Islet of Langerhans (tissue), 1 donor: ENCODE measurements around the gene PAF1.
"Not testable (repeated sequence)": the region's sequence is repeated elsewhere in the genome, so short reads cannot be mapped to it uniquely, and the experiment has no call there.

Experiments used
- FAIRE-seq: peaks from one replicate; lab custom pipeline; 2011; peaks lifted over from hg19 to GRCh38; lab: Jason Lieb, UNC

The PAF1 gene

DNA sequence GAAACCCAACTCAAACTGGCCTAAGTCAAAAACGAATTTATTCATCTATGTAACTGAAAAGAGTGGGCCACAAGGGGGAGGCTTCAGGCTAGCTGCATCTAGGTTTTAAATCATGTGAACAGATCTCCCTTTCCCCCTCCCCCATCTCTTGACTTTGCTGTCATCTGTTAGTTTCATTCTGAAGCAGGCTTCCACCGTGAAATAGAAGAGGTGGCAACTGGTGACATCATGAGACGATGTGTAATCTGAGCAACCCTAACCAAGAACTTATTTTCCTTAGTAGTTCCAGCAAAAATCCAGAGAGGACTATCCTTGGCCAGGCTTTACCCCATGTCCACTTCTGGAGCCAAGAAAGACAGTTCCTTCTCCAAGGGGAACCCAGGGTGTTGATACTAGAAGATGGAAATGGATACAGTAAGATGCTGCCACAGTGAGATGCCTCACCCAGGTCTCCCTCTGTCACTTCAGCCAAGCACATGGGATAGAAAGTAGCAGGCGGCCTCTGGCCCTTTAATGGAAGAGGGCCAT is 39.3 kb downstream of the PAF1 start:
- FAIRE-seq: no peak

- no peak for FAIRE-seq
These were observed 40.8 kb downstream of the PAF1 start for GRCh38 chr19:39350156-39350555.

- no peak for FAIRE-seq
These were observed 41.6 kb downstream of the PAF1 start for GRCh38 chr19:39349326-39349725.

- FAIRE-seq: no peak
These were observed 43.4 kb downstream of the PAF1 start for GRCh38 chr19:39347332-39348164.

DNA sequence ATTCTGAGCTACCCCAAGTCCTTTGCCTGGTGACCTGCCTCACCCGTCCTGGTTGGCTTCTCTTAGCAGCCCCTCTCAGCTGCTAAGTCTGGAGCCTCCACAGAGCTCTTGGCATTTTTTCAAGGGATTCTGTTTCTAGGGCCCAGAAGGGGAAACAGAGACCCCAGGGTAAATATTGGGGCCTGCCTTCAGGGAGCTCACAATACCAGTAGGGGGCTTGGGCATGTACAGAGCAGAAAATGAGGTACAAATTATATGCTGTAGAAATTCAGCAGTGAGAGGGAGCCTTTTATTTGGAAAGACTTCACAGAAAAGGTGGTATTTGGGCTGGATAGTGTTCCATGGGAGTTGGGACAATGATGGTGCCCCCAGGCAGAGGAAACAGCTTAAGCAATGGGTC is 45.0 kb downstream of the PAF1 start:
- FAIRE-seq: no peak

- no peak for FAIRE-seq
These were observed 48.1 kb downstream of the PAF1 start for GRCh38 chr19:39342647-39343305.

GRCh38 chr19:39341719-39342604 is 48.9 kb downstream of the PAF1 start, which contains the start of gene SAMD4B:
SAMD4B (plus strand) TSS chr19:39342421; CDS start chr19:39356894, 14,473 bp downstream.
- no peak for FAIRE-seq

DNA sequence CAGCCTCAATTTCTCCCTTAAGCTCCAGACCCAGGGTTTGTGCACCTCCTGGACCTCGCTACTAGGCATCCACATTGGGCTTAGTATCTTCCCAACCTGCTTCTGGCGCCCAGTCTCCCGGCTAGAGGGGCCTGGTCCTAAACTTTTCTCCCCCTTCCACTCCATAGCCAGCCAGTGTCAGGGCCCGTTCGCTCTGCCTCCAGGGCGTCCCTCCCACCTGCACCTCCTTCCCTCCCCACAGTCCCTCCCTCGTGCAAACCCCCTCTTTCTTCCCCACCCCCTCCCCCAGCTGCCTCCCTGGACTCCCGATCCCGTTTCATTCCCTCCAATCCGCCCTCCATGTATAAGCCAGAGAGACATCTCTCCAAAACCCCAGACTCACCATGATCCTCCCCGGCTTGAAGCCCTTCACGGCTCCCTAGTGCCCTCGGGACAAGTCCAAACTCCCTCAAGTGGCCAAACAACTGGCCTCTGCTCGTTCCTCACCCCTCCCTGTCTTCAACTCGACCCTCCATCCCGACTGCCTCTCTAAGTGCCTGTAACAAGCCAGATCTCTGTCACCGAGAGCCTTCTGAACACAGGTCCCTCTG is 49.7 kb downstream of the PAF1 start:
- FAIRE-seq: no peak

DNA sequence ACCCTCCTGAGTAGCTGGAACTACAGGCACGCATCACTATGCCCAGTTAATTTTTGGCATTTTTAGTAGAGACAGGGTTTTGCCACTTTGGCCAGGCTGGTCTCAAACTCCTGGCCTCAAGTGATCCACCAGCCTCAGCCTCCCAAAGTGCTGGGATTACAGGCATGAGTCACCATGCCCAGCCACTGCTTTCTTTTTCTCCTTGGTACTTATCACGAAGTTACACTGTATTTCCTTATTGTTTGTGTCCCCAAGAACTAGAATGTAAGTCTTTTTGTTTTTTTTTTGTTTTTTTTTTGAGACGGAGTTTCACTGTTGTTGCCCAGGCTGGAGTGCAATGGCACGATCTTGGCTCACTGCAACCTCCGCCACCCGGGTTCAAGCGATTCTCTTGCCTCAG is 50.8 kb downstream of the PAF1 start:
- FAIRE-seq: not testable (repeated sequence)

DNA sequence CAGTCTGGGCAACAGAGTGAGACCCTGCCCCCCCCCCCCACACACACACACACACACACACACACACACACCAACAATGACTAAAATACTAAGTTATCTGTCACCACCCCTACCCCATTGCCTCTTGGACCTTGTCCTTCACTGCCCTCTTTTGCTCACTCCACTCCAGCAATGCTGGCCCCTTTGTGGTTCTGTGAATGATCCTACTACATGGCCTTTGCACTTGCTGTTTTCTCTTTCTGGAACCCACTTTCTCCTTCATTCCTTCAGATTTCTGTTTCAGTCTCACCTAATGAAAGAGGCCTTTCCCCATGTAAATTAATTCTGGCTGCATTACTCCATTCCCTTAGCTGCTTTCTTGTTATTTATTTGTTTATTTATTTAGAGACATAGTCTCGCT is 51.2 kb downstream of the PAF1 start:
- FAIRE-seq: no peak

- no peak for FAIRE-seq
These were observed 54.4 kb downstream of the PAF1 start for GRCh38 chr19:39336483-39336882.
